GM18511 (cell line): ENCODE measurements around the gene MADCAM1.

Experiments
- ATAC-seq: cut with Tn5 transposase; IDR thresholded peaks from one replicate; pipeline ENCODE4 v1.9.1; 2021; ENCODE audit warnings: mild to moderate bottlenecking, moderate library complexity; ENCODE audit not compliant: unreplicated experiment

MADCAM1 gene

DNA sequence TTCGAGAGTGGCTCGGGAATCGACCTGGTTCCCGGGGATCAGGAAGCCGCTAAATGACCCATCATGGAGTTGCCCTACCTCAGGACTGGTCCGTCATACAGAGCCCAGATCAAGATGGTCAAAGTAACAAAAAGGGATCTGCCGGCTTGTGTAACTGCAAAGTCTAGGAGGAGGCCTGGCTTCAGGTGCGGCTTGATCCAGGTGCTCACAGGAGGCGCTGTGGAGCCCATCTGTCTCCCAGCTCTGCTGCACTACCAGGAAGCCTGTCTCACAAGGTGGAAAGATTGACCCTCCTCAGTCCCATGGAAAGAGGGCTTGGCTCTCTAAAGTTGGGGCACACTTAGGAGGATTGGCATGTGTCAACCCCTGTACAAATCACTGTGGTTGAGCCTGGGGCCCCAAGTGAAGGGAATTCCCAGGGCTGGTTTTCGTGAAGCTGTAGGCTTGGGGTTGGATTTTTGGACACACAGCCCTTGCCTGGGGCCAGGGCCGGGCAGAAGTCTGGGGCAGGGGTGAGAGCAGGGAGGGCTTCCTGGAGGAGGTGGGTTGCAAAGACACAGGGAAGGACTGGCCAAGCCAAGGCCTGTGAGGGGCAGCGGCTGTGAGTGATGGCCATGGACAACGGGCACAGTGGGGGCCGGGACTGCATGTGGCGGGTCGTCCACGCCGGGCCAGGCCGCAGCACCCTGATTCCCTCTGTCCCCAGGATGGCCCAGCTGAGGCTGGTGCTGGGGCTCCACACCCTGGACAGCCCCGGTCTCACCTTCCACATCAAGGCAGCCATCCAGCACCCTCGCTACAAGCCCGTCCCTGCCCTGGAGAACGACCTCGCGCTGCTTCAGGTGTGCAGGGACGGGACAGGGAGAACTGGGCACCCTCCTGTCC lies 51.8 kb downstream of the MADCAM1 start:
- ATAC-seq = no peak

DNA sequence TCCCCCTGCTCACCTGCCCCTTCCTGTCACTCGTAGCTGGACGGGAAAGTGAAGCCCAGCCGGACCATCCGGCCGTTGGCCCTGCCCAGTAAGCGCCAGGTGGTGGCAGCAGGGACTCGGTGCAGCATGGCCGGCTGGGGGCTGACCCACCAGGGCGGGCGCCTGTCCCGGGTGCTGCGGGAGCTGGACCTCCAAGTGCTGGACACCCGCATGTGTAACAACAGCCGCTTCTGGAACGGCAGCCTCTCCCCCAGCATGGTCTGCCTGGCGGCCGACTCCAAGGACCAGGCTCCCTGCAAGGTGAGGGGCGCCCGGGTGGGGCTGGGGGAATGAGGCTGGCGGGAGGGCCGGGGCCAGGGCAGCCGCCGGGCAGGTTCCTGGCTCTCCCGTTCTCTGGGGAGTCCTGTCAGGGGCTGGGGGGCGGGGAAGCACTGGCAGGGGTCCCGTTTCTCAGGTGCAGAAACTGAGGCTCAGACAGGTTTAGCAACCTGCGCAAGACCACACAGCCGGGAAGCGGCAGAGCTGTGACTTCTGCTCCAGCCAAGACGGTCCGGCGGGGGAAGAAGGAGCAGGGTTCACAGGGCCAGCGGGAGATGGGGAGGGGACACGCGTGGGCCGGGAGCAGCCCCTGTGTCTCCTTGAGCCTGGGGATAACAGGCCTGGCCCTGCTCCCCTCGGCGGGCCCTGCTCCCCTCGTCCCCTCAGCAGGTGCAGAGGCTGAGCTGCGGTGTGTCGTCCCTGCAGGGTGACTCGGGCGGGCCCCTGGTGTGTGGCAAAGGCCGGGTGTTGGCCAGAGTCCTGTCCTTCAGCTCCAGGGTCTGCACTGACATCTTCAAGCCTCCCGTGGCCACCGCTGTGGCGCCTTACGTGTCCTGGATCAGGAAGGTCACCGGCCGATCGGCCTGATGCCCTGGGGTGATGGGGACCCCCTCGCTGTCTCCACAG lies 52.9 kb downstream of the MADCAM1 start:
- no peak for ATAC-seq

DNA sequence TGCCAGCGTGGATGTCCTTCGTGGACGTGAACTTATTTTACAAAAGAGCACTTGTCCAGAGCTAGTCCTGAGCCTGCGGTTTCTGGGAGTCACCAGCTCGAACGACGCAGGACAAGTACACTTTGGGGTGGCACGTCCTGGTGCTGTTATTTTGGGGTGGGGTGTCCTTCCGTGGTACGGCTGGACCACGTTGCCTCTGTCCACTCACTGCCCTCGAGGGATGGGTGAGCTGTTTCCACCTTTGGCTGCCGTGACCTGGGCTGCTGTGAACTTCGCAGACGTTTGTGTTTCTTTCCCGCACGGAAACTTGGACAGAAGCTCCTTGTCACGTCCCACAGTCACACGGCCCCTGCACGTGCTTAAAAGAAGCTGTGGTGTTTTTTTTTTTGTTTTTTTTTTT lies 58.5 kb downstream of the MADCAM1 start:
- no peak for ATAC-seq
